H1 (cell line): Measurements from ENCODE around the gene KPNA1. TPM values are rescaled to one million over a fixed set of nuclear protein-coding genes. Genes with fewer than 3 reads are reported as not detected.

ENCODE experiments used
- ASH2L ChIP-seq: fragments of 200-600, 300-600 bp; sonication (generic); IDR thresholded peaks from one replicate; pipeline ENCODE4 v1.7.1; 2017; ENCODE audit warnings: low read length
- BCL11A ChIP-seq, 2 experiments: IDR thresholded peaks; one replicate each; pipeline ENCODE4 v1.6.1; 2011; ENCODE audit warnings: low read depth in 2 of 2, low read length in 2 of 2, mild to moderate bottlenecking in 2 of 2
- CHD1 ChIP-seq: IDR thresholded peaks from 2 replicates; pipeline ENCODE4 v1.6.1; 2012; ENCODE audit warnings: low read depth, low read length, improper control_type of control experiment
- CTBP2 ChIP-seq: IDR thresholded peaks from 2 replicates; pipeline ENCODE4 v1.7.0; 2011; ENCODE audit warnings: borderline replicate concordance, mild to moderate bottlenecking, moderate library complexity, mixed read lengths, low read length; ENCODE audit not compliant: insufficient read depth, insufficient read length
- KDM4A ChIP-seq: IDR thresholded peaks from one replicate; pipeline ENCODE4 v1.7.1; 2012; ENCODE audit warnings: low read depth, mild to moderate bottlenecking, moderate library complexity, low read length, inconsistent platforms; ENCODE audit not compliant: severe bottlenecking
- KDM5A ChIP-seq: fragments of 200-600 bp; IDR thresholded peaks from 2 replicates; pipeline ENCODE4 v1.7.1; 2012; ENCODE audit warnings: mild to moderate bottlenecking, low read length, inconsistent platforms, mixed read lengths
- POU5F1 ChIP-seq: IDR thresholded peaks from 2 replicates; pipeline ENCODE4 v1.6.1; 2011; ENCODE audit warnings: low read depth, mild to moderate bottlenecking, low read length, moderate library complexity
- RBBP5 ChIP-seq: IDR thresholded peaks from 2 replicates; pipeline ENCODE4 v1.7.1; 2012; ENCODE audit warnings: low read depth, mild to moderate bottlenecking, inconsistent platforms, low read length, moderate library complexity, borderline replicate concordance
- RXRA ChIP-seq: IDR thresholded peaks from 2 replicates; pipeline ENCODE4 v1.6.1; 2011; ENCODE audit warnings: low read depth, mild to moderate bottlenecking, low read length, moderate library complexity; ENCODE audit not compliant: insufficient read depth
- SIN3A ChIP-seq, 2 experiments: IDR thresholded peaks in 1 of 2; conservative IDR thresholded peaks in 1 of 2; 2 replicates each; pipeline ENCODE4 v1.6.1; 2011 to 2012; ENCODE audit warnings: low read length in 2 of 2, improper control_type of control experiment in 1 of 2, low read depth in 1 of 2, mild to moderate bottlenecking in 1 of 2
- SIRT6 ChIP-seq: IDR thresholded peaks from one replicate; pipeline ENCODE4 v1.7.1; 2012; ENCODE audit warnings: low read length, inconsistent platforms
- SIX5 ChIP-seq: IDR thresholded peaks from 2 replicates; pipeline ENCODE4 v1.6.1; 2011; ENCODE audit warnings: mild to moderate bottlenecking, low read depth, low read length
- SUZ12 ChIP-seq: fragments of 200-600 bp; sonication (generic); IDR thresholded peaks from 2 replicates; pipeline ENCODE4 v1.6.1; 2012; ENCODE audit warnings: mild to moderate bottlenecking, inconsistent platforms, low read length, moderate library complexity, mixed read lengths
- TAF7 ChIP-seq: optimal IDR thresholded peaks from 2 replicates; pipeline ENCODE3; 2011; ENCODE audit warnings: low read depth, mild to moderate bottlenecking, inconsistent platforms, low read length, moderate library complexity, borderline replicate concordance
- TCF12 ChIP-seq: IDR thresholded peaks from 2 replicates; pipeline ENCODE4 v1.6.1; 2011; ENCODE audit warnings: low read depth, mild to moderate bottlenecking, low read length
- TEAD4 ChIP-seq: IDR thresholded peaks from 2 replicates; pipeline ENCODE4 v1.6.1; 2012; ENCODE audit warnings: low read depth, low read length, inconsistent platforms, mixed read lengths
- polyA plus RNA-seq, 7 experiments: library from polyadenylated mRNA; depleted of rRNA in 3 of 7; stranded (reverse) in 5 of 7; unstranded in 2 of 7; fragments of >200 nt in 5 of 7; fragments of 200-250 nt in 2 of 7; gene quantifications; 1 replicate in 5 of 7; 2 replicates in 1 of 7; 4 replicates in 1 of 7; pipeline versions ENCODE4 v1.2.1 to v1.2.3, GENCODE V29; 2011 to 2013; ENCODE audit warnings: missing spikeins in 2 of 7, mixed read lengths in 2 of 7
- total RNA-seq: library from RNA; stranded (reverse); fragmentation: NEBNext Ultra II Directional; extraction: Animal tissue kit (Norgen Biotek cat#: 25700); gene quantifications from 2 replicates; pipeline ENCODE4 v1.2.1, GENCODE V29; 2021
- TF ChIP-seq, protein P1 (sequence below): IDR thresholded peaks from 2 replicates; pipeline ENCODE4 v1.6.1; 2011; ENCODE audit warnings: low read depth, mild to moderate bottlenecking, low read length; ENCODE audit not compliant: insufficient read depth
- TF ChIP-seq, protein P2 (sequence below): IDR thresholded peaks from 2 replicates; pipeline ENCODE4 v1.6.1; 2012; ENCODE audit warnings: inconsistent platforms
- TF ChIP-seq, protein P3 (sequence below): IDR thresholded peaks from 2 replicates; pipeline ENCODE4 v1.6.1; 2012; ENCODE audit warnings: inconsistent platforms
- TF ChIP-seq, protein P4 (sequence below): IDR thresholded peaks from 2 replicates; pipeline ENCODE4 v1.6.1; 2012; ENCODE audit warnings: low read length, inconsistent platforms

The KPNA1 gene
- total and polyA plus RNA-seq, 2 of the 8 experiments (the other 6 are each of a cell fraction or from before 2014, with no cell fraction given), result 14.8 to 63.0 TPM

DNA sequence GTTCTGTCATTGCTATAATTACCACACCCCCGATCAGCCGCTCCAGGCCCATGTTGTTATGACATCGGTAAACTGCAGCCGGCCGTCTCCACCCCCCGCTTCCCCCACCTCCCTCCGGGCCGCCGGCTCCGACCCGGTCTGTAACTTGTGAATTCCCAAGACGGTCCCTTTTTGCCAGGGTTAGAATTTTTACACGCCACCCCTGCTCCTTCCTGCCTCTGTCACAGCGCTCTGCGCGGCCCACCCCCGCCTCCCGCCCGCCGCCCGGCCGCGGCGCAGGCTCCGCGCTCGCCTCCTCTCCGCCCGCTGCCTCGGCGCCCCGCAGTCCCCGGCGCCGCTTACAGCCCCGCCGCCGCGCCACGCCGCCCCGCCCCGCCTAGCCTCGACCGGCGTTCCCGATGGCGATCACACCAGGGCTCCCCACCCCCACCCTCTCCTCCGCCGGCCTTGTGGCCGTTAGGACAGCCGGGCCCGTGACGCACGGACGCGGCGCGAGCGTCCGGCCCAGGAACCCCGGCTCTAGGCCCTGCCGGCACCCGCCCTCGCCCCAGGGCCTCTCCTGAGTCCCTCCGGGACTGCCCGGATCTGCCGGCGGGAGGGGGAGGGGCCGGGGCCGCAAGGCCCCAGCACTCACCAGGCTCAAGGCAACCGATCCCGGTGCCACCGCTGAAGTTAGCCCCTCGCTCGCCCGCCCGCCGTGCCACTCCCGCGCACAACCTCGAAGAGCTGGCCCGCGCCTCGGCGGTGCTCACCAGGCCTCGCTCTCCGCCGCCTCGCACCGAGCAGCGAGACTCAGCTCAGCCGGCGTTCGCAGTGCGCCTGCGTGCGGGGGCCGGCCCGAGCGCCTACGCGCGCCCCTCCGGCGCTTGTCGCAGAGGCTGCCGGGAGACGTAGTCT lies at the start of gene KPNA1 (continued):
- TF ChIP-seq BCL11A (IDR thresholded peaks at IDR 0.05; ENCODE audit: low read depth in 2 of 2, low read length in 2 of 2) (no peak), RXRA (no peak), SUZ12 (no peak), KDM5A (no peak), TCF12 (no peak), POU5F1 (no peak), SIRT6 (no peak), ASH2L (peak; percentile 97), TEAD4 (no peak), CTBP2 (no peak), KDM4A (peak; percentile 94), SIN3A (conservative IDR thresholded peaks at IDR 0.05 in 1 of 2, IDR thresholded peaks at IDR 0.05 in 1 of 2; ENCODE audit: low read depth in 1 of 2, low read length in 2 of 2) (0 out of 4 replicates have a peak, but pooled peaks of 1 of the 2 experiments have one; percentile 4), TAF7 (peak; percentile 57), RBBP5 (0 out of 2 replicates have a peak, but pooled peaks have one; percentile 74), CHD1 (no peak), SIX5 (peak; percentile 63)
- TF ChIP-seq, protein P1, sequence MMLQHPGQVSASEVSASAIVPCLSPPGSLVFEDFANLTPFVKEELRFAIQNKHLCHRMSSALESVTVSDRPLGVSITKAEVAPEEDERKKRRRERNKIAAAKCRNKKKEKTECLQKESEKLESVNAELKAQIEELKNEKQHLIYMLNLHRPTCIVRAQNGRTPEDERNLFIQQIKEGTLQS, result 0 out of 2 replicates have a peak, but pooled peaks have one; percentile 24
- TF ChIP-seq, protein P2, sequence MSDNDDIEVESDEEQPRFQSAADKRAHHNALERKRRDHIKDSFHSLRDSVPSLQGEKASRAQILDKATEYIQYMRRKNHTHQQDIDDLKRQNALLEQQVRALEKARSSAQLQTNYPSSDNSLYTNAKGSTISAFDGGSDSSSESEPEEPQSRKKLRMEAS, result peak; percentile 64
- TF ChIP-seq, protein P3, sequence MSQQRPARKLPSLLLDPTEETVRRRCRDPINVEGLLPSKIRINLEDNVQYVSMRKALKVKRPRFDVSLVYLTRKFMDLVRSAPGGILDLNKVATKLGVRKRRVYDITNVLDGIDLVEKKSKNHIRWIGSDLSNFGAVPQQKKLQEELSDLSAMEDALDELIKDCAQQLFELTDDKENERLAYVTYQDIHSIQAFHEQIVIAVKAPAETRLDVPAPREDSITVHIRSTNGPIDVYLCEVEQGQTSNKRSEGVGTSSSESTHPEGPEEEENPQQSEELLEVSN, result no peak
- TF ChIP-seq, protein P4, sequence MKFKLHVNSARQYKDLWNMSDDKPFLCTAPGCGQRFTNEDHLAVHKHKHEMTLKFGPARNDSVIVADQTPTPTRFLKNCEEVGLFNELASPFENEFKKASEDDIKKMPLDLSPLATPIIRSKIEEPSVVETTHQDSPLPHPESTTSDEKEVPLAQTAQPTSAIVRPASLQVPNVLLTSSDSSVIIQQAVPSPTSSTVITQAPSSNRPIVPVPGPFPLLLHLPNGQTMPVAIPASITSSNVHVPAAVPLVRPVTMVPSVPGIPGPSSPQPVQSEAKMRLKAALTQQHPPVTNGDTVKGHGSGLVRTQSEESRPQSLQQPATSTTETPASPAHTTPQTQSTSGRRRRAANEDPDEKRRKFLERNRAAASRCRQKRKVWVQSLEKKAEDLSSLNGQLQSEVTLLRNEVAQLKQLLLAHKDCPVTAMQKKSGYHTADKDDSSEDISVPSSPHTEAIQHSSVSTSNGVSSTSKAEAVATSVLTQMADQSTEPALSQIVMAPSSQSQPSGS, result no peak
